ENCODE measurements around the gene SH3RF3.

GRCh38 chr2:109141727-109142283, 12.8 kb downstream of the SH3RF3 start:
- TF ChIP-seq CTCF (IDR thresholded peaks at IDR 0.05; ENCODE audit: low read depth, low read length) (no peak), POLR2A (IDR thresholded peaks at IDR 0.05; ENCODE audit: extremely low read depth, insufficient read length) (no peak), MAX (IDR thresholded peaks at IDR 0.05; ENCODE audit: low read depth, low read length) (no peak), MYC (IDR thresholded peaks at IDR 0.05; ENCODE audit: low read depth, low read length) (no peak)

All from NB4 (cell line).